Suppressor macrophage treated with lipopolysaccharide for 1 hour (primary cell): ENCODE measurements around the gene PBX3.

Experiments used
- DNase-seq, 3 donors: peaks; one replicate each; pipeline ENCODE4 v3.0.0-alpha.2; 2020 to 2022

The PBX3 gene

DNA sequence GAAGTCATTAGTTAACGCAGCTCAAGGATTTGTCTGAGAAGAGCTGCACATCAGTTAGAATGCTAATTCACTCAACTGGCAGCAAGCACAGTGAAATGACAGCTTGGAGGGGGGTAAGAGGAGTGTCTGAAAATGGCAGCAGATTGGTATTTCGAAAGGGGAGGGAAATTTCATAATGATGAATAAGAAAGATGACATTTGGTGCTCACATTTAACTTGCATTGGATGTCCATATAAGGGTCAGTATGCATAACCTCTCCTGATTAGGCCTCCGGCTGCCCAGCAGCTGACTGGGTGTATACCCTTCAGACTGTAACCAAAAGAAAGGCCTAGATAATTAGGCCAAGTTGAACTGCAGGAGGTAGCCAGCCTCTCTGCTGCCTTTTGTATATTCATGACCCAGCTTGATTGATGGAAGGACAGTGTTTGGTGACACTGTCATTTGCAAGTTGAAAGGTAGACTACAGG is 131.0 kb downstream of the PBX3 start:
- DNase-seq, result peak; percentile 8 to 53 (median 38)

GRCh38 chr9:125881042-125881441 is 133.9 kb downstream of the PBX3 start:
- no peak for DNase-seq

DNA sequence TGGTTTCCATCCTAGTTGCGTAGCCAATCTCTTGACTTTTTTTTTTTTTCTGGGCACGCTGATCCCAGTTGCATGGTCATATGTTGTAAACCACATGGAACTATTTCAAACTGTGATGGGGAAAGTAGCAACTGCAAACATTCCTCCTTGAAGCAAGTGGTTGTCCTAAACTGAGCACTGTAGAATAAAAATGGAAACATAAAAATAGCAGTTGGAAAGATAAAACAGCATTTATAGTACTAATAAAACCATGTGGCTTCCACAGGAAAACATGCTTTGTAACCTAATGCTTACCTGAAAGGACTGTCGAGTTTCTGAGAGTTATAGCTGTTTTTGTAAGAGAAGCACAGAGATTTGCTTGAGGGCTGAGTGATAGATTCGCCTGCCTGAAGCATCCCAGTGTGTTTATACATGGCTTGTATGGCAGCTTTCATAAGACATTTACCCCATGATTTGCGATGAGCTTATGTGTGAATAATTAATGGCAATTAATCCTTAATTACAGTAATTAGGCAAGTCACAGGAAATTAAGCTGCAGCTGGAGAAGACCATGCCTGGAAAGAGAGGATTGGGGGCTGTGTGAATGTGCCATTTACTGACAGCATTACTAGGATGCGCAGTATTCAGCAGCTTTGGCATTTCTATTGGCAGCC is 136.5 kb downstream of the PBX3 start:
- DNase-seq, result no peak

GRCh38 chr9:125884218-125884595 is 137.0 kb downstream of the PBX3 start:
- no peak for DNase-seq

DNA sequence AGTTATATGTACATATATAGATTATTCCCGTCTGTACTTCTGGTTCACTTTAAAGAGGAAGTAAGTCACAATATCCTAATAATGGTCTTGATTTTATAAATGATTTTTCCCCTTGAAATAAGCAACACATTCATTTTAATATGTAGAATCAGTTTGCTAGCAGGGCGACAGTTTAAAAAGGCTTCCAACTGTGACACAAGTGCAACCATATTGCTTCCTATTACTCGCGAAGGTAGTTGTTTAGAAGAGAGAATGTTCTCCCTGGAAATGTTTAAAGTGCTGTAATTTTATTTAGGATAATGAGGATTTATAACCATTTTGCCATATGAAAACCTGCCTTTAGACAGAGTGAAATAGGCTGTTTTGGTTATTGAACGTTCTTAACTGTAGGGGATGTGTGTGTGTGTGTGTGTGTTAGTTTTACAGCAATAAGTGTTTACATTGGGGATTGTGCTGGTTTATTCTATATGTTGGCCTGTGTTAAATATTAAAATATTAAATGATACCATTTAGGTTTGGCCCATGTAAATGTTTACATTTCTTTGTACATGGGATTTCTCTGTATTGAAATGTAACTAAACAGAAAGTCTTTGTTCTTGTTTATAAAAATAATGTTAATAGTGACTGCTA is 138.3 kb downstream of the PBX3 start:
- no peak for DNase-seq

- DNase-seq, result no peak
These were observed 139.2 kb downstream of the PBX3 start for GRCh38 chr9:125886365-125886764.

GRCh38 chr9:125887172-125887571 is 140.0 kb downstream of the PBX3 start:
- DNase-seq, result no peak

- no peak for DNase-seq
These were observed 141.0 kb downstream of the PBX3 start for GRCh38 chr9:125888211-125888610.

DNA sequence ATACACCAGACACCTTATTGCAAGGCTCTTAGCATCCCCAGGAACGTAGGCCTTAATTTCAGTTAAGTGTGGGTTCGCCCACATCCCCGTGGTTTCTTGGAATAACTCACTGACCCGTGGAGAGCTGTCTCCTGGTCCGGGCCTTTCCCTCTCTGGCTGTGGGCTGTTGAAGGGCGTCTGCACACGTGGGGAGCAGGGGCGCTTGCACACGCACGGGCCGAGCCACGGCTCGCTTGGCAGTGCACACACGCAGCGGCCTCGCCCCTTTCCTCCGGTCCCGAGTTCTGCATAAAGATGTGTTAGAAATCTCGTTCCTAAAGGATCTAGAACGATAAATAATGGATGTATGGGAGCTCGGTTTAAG is 141.9 kb downstream of the PBX3 start:
- DNase-seq, result peak; percentile 39 to 58 (median 52)

DNA sequence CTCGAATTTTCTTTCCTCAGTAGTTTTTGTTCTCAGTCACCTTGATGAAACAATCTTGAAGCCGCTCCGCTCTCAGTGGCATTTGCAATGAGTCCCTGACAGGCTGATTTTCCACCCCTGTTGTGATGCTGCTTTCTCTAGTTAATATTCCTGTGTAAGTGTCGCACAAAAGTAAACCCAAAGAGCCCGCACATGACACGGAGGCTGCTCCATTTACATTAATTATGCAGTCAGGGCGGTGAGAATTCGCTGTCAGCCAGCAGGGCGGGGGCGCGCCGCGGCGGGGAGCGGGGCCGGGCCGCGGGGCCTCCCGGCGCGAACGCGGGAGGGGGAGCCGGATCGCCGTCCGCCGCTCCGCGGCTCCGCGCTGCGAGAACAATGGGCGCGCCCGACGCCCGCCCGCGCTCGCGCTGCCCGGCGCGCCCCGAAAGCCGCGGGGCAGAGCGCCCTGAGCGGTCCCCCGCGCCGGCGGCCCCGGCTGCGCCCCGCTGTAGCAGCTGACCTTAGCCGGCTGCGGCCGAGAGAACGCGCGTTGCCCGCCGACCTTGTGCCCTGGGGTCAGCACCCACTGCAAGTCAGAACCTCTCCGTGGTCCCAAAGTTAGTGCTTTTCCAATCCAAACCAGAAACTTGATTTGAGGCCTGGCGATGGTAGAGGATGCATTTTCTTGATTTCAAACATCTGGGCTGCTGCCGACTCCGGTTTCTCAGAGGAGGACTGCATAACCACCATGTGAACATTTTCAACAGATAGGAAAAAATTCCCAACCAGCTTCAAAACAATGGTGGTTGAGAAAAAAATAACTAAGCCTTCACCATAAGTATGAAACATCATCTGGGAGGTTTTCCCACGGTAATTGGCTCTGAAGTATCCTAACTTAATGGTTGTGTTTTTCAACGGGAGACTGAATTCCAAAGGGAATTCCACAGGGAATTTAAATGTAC is 142.6 kb downstream of the PBX3 start:
- DNase-seq, result peak; percentile 51 to 76 (median 56)

GRCh38 chr9:125890826-125891225 is 143.7 kb downstream of the PBX3 start:
- DNase-seq, result no peak

GRCh38 chr9:125893277-125893676 is 146.1 kb downstream of the PBX3 start:
- DNase-seq, result no peak

GRCh38 chr9:125894566-125894965 is 147.4 kb downstream of the PBX3 start:
- no peak for DNase-seq

DNA sequence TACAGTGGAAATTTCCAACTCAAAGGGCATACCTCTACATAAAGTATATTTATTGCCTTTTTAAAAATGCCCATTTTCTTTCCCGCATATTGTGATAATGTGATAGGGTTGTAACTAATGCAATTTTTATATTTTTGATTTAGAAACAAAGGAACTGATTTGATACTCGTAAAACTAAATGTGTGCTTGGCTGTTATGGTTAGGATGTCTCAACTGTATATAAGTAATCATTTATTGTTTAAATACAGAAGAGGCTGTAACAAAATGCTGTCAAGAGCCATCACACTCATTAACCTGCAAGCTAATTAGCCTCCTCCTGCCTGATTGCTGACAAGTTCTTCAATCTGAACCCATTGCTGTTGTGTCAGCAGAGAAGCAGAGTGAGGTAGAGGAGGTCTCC is 149.2 kb downstream of the PBX3 start:
- no peak for DNase-seq

GRCh38 chr9:125896964-125897363 is 149.8 kb downstream of the PBX3 start:
- no peak for DNase-seq

- no peak for DNase-seq
These were observed 150.3 kb downstream of the PBX3 start for GRCh38 chr9:125897481-125897880.

DNA sequence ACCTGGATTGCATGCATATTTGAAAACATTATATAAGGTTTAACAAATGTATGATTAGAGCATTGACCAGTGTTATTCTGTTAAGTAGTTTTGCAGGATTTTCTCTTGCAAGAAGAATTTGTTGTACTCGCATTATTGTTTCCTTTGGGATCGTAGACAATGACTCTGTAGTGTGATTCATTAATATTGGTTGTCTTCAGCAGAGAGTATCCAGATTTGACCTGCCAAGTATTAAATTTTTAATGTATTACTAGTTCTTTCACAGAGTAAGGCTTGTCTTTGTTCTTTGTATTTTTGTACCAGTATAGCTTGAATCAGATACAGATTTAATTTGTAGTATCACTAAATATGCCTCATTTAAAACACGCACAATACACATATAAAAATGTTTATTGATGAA is 155.0 kb downstream of the PBX3 start:
- DNase-seq, result no peak

DNA sequence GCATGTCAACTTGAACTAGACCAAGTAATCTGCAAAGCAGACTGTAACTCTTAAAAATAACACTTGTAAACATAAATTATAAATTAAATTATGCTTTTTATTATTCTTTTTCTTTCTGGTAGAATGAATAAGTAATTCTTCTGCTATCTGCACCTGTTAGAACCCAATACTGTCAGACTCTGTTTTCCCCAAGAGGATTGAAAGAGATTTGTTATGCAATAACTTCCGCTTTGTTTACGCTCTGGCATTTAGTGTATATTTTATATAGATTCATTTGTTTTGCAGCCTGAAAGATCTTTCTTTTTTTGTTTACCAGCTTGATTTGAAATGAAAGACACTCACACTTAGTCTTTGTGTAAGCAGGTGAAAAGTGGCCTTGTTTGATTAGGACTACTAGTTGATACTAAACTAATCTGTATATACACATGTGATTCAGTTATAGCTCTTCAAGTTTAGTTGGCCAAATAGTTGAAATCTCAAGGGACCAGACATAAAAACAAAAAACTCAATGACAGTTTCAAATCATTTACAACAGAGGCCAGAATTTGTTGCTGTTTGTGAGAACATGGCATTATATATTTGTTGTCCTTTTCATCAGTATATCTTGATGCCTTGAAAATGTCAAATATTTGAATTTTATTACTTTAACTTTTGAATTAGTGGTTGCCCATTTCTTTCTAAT is 155.8 kb downstream of the PBX3 start:
- DNase-seq, result peak; percentile 4 to 35 (median 33)

- peak; percentile 46 to 62 (median 59) for DNase-seq
These were observed 157.1 kb downstream of the PBX3 start for GRCh38 chr9:125904155-125904851.

DNA sequence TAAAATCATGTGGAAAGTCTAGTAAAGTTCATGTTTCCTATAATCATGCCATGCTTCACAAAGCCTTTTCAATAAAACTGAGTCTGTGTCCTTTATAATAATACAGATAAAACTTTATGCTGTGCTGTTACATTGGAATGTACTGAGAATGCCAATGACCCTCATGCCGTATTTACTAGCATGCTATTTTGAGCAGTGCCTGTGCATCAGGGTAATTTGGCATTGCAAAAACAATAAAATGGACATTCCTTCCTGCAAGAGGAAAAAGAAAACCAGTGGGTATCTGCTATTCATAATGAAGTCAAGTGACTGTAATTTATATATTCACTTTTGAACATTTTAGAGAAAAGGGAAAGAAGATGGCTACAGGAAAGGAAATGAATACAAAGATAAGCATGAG is 159.0 kb downstream of the PBX3 start:
- no peak for DNase-seq

DNA sequence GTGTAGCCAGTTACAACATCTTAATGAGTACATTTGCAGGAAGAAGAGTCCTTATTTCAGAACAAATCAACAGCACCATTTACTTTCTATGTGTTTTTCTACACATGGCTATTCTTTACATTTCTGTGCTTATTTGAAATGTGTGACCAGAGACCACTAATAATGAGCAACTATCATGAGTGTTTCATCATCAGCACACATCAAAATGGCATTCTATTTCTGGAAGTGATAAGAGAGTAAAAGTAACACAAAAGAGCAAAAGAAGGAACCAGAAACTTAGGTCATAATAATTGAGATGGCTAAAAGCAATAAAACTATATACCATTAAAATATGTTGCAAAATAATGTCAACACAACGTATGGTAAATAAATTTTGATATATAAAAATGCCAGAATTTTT is 159.7 kb downstream of the PBX3 start:
- peak in 2 of 3 donors; percentile 11 to 31 for DNase-seq

GRCh38 chr9:125908136-125908535 is 161.0 kb downstream of the PBX3 start:
- no peak for DNase-seq
